ENCODE results near the gene CUBN. TPM values are rescaled to one million over a fixed set of nuclear protein-coding genes. Genes with fewer than 3 reads are reported as not detected.

Gene CUBN
- total and polyA plus RNA-seq, 10 of the 15 experiments (the other 5 are each of a cell fraction or from before 2014, with no cell fraction given) = under 0.01 to 0.14 (median 0.02) TPM; not detected in 6

DNA sequence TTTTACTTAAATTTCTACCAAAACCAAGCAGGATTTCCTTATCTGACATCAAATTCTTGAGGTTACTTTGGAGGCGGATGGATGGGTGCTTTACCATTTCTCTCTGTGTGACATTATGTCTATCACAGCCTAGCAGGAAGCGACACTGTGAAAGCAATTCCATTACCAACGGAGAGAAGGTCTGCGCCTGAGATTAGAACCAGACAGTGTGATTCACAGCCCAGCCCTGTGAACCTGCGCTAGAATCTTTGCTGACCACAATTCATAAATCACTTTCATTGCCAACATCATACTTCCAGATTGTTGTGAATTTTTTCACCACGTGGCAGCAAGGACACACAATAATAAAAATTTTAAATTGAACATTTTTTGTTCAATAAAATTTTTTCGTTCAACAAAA lies 126.5 kb downstream of the CUBN start:
- intact Hi-C loops (cut with micrococcal nuclease; ENCODE audit: unreplicated experiment) = no loop called here
- no peaks in the 10 kb centered on the region for H4K20me1 ChIP-seq (ENCODE audit: control insufficient read depth, insufficient read depth)
- ChIA-PET CTCF (no interaction called here), POLR2A (no interaction called here), SMC1A (ENCODE audit: uncharacterized antibody, unreplicated experiment) (no interaction called here), RAD21 (ENCODE audit: unreplicated experiment) (no interaction called here)
- TF ChIP-seq KDM1A (IDR thresholded peaks at IDR 0.05; ENCODE audit: borderline replicate concordance) (no peak), ZNF274 (IDR thresholded peaks at IDR 0.05; ENCODE audit: insufficient read depth, insufficient read length) (no peak), SUZ12 (IDR thresholded peaks at IDR 0.05; ENCODE audit: unreplicated experiment) (no peak), BRCA1 (IDR thresholded peaks at IDR 0.05; ENCODE audit: low read depth, low read length) (no peak), JUNB (IDR thresholded peaks at IDR 0.05) (no peak), RB1 (IDR thresholded peaks at IDR 0.05; ENCODE audit: borderline replicate concordance) (no peak), ZNF207 (IDR thresholded peaks at IDR 0.05; ENCODE audit: borderline replicate concordance) (no peak)
- TF ChIP-seq, protein P1, sequence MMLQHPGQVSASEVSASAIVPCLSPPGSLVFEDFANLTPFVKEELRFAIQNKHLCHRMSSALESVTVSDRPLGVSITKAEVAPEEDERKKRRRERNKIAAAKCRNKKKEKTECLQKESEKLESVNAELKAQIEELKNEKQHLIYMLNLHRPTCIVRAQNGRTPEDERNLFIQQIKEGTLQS (IDR thresholded peaks at IDR 0.05; ENCODE audit: borderline replicate concordance, extremely low read depth, low read depth, low read length) = no peak
- TF ChIP-seq, protein P2, sequence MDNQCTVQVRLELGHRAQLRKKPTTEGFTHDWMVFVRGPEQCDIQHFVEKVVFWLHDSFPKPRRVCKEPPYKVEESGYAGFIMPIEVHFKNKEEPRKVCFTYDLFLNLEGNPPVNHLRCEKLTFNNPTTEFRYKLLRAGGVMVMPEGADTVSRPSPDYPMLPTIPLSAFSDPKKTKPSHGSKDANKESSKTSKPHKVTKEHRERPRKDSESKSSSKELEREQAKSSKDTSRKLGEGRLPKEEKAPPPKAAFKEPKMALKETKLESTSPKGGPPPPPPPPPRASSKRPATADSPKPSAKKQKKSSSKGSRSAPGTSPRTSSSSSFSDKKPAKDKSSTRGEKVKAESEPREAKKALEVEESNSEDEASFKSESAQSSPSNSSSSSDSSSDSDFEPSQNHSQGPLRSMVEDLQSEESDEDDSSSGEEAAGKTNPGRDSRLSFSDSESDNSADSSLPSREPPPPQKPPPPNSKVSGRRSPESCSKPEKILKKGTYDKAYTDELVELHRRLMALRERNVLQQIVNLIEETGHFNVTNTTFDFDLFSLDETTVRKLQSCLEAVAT (IDR thresholded peaks at IDR 0.05) = no peak
- TF ChIP-seq, protein P3, sequence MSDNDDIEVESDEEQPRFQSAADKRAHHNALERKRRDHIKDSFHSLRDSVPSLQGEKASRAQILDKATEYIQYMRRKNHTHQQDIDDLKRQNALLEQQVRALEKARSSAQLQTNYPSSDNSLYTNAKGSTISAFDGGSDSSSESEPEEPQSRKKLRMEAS (IDR thresholded peaks at IDR 0.05; ENCODE audit: low read depth, low read length) = no peak
- no peaks in the 10 kb centered on the region for H3K79me2 ChIP-seq (ENCODE audit: control insufficient read depth, insufficient read depth, low read length)
- H3K27me3 ChIP-seq (replicated peaks in 1 of 2; ENCODE audit: control insufficient read depth in 2 of 2, insufficient read depth in 2 of 2, low read length in 1 of 2) = no peaks in the 10 kb centered on the region; a peak in 2 of 4 replicates
- no TSS peak for BruUV-seq (replicated peaks)
- H3K4me1 ChIP-seq (ENCODE audit: control insufficient read depth, insufficient read depth, low read length) = no peaks in the 10 kb centered on the region
- H2AFZ ChIP-seq (ENCODE audit: control insufficient read depth, low read depth, low read length) = no peak overlapping the region
- ATAC-seq = peak; percentile 46; the same call in 2 of the 3 replicates
- FAIRE-seq = no peak
- H3K27ac ChIP-seq (ENCODE audit: control insufficient read depth, insufficient read depth) = no peak overlapping the region
- no peaks in the 10 kb centered on the region; the same call in 1 of the 3 replicates for H3K9me3 ChIP-seq (replicated peaks; ENCODE audit: control insufficient read depth, insufficient read depth, low read length)
- H3K4me3 ChIP-seq = no peak overlapping the region
- DNase-seq (ENCODE audit: low read depth, low spot score) = no peak
- H3K36me3 ChIP-seq (ENCODE audit: control insufficient read depth in 2 of 2, insufficient read depth in 2 of 2, low read length in 1 of 2) = no peaks in the 10 kb centered on the region
- H3K9ac ChIP-seq (ENCODE audit: control insufficient read depth, insufficient read depth, low read length) = no peak overlapping the region
- 38% methylated on average over 7 of the region's 7 CpGs for WGBS (ENCODE audit: insufficient coverage, insufficient replicate concordance, low lambda C conversion rate, missing lambda C conversion rate)
- in situ Hi-C loops (cut with MboI) = no loop called here
- no peak overlapping the region for H3K4me2 ChIP-seq (ENCODE audit: control insufficient read depth, insufficient read depth)

Data from GM12878 (cell line).